Uterus (tissue), 4 donors: ENCODE measurements around the gene ADGRD1. TPM values are rescaled to one million over a fixed set of nuclear protein-coding genes. Genes with fewer than 3 reads are reported as not detected.
A peak's percentile ranks its signal among the peaks of the same experiment; 100 is the strongest.

Experiments
- DNase-seq, 2 donors: peaks; one replicate each; pipeline ENCODE4 v3.0.0-alpha.2; 2019 to 2020
- H3K27ac ChIP-seq, 2 donors: fragments of 200-600 bp; sonication (generic); 1 replicate in 1 of 2; 2 replicates in 1 of 2; pipeline ENCODE4 v1.5.1; 2016 to 2018
- H3K27me3 ChIP-seq, 2 donors: fragments of 200-600 bp; sonication (generic); one replicate each; pipeline ENCODE4 v1.5.1; 2018 to 2019; ENCODE audit warnings: control low read depth in 1 of 2
- H3K36me3 ChIP-seq, 2 donors: fragments of 200-600 bp; sonication (generic); one replicate each; pipeline ENCODE4 v1.5.1; 2019; ENCODE audit warnings: control low read depth in 1 of 2
- H3K4me1 ChIP-seq, 2 donors: fragments of 200-600 bp; sonication (generic); one replicate each; pipeline ENCODE4 v1.5.1; 2018 to 2019; ENCODE audit warnings: control low read depth in 1 of 2
- H3K4me3 ChIP-seq, 2 donors: fragments of 200-600 bp; sonication (generic); 1 replicate in 1 of 2; 2 replicates in 1 of 2; pipeline ENCODE4 v1.5.1; 2018 to 2019; ENCODE audit warnings: mild to moderate bottlenecking in 1 of 2
- H3K9me3 ChIP-seq, 2 donors: fragments of 200-600 bp; sonication (generic); one replicate each; pipeline ENCODE4 v1.5.1; 2019; ENCODE audit warnings: control low read depth in 1 of 2
- POLR2A ChIP-seq, 2 donors: fragments of 450-650 bp; IDR thresholded peaks; one replicate each; pipeline ENCODE4 v1.6.1; 2016; ENCODE audit warnings: antibody characterized with exemption in 2 of 2, mild to moderate bottlenecking in 1 of 2, moderate library complexity in 1 of 2
- intact Hi-C: fragments of 100-400 bp; cut with DNase I; formaldehyde crosslinking; loops from one replicate; pipeline ENCODE4 v1.15.1; 2023; ENCODE audit warnings: low total_unique reads
- total RNA-seq, 4 donors: library from RNA; depleted of rRNA in 3 of 4; stranded (reverse); fragments of >200 nt in 3 of 4; gene quantifications; one replicate each; pipeline versions ENCODE4 v1.1.0 to v1.2.4, GENCODE V29; 2014 to 2023
- TF ChIP-seq, protein P1 (sequence below), 4 experiments: fragments of 200-600 bp in 2 of 4; fragments of 450-650 bp in 2 of 4; sonication (generic) in 2 of 4; IDR thresholded peaks; one replicate each; pipeline ENCODE4 v1.5.1; 2016 to 2019; ENCODE audit warnings: antibody characterized with exemption in 4 of 4, mild to moderate bottlenecking in 2 of 4, moderate library complexity in 1 of 4
- donor health status: DM: yes; HTN: yes; CAD: no.

ADGRD1 gene
- total RNA-seq, 4 donors from 2014 or later = 13.5 to 89.9 (median 33.7) TPM

- TF ChIP-seq, protein P1, sequence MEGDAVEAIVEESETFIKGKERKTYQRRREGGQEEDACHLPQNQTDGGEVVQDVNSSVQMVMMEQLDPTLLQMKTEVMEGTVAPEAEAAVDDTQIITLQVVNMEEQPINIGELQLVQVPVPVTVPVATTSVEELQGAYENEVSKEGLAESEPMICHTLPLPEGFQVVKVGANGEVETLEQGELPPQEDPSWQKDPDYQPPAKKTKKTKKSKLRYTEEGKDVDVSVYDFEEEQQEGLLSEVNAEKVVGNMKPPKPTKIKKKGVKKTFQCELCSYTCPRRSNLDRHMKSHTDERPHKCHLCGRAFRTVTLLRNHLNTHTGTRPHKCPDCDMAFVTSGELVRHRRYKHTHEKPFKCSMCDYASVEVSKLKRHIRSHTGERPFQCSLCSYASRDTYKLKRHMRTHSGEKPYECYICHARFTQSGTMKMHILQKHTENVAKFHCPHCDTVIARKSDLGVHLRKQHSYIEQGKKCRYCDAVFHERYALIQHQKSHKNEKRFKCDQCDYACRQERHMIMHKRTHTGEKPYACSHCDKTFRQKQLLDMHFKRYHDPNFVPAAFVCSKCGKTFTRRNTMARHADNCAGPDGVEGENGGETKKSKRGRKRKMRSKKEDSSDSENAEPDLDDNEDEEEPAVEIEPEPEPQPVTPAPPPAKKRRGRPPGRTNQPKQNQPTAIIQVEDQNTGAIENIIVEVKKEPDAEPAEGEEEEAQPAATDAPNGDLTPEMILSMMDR (IDR thresholded peaks at IDR 0.05) = no peak
- no peak for TF ChIP-seq POLR2A (IDR thresholded peaks at IDR 0.05)
- no peak overlapping the region for H3K4me3 ChIP-seq
- peaks cover 6 to 7% of the 10 kb centered on the region in 2 donors for H3K4me1 ChIP-seq
- peak overlapping the region in 1 of 2 donors; percentile 21 for H3K27ac ChIP-seq
- H3K9me3 ChIP-seq = no peaks in the 10 kb centered on the region
- peak; percentile 61 to 69 for DNase-seq
- intact Hi-C loops = loop anchor here (10.0 kb wide), 1 partner anchor 218 kb away; no protein-coding TSS in a partner anchor
- no peaks in the 10 kb centered on the region for H3K27me3 ChIP-seq
- H3K36me3 ChIP-seq = no peaks in the 10 kb centered on the region
Measured at GRCh38 chr12:131133015-131133905, 179.6 kb downstream of the ADGRD1 start.

DNA sequence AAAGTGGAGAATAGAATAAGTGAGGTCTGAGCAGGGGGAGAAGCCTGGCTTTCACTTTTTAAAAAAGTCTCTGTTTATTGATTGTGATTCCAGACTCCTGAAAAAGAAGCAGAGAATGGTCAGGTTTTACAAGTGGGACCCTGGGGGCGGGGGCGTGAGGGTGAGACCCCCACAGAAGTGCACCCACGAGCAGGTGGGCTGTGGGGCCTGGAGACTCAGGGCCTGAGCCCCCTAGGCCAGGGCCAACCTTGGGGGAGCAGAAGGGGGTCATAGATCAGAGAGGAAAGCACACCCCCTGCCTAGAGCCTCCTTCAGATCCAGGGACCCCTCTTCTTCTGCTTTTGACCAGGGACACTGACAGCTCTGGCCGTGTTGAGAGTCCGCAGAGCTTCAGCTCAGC lies 180.3 kb downstream of the ADGRD1 start:
- intact Hi-C loops = loop anchor here (10.0 kb wide), 1 partner anchor 219 kb away; no protein-coding TSS in a partner anchor
- Histone ChIP-seq H3K27me3 (no peaks in the 10 kb centered on the region), H3K4me1 (peaks cover 6 to 7% of the 10 kb centered on the region in 2 donors), H3K36me3 (no peaks in the 10 kb centered on the region), H3K27ac (no peak overlapping the region), H3K9me3 (no peaks in the 10 kb centered on the region), H3K4me3 (no peak overlapping the region)
- no peak for DNase-seq
- TF ChIP-seq, protein P1 (IDR thresholded peaks at IDR 0.05) = no peak
- no peak for TF ChIP-seq POLR2A (IDR thresholded peaks at IDR 0.05)

- no peak for TF ChIP-seq POLR2A (IDR thresholded peaks at IDR 0.05)
- TF ChIP-seq, protein P1 (IDR thresholded peaks at IDR 0.05) = no peak
- Histone ChIP-seq H3K4me1 (peaks cover 6 to 7% of the 10 kb centered on the region in 2 donors), H3K4me3 (no peak overlapping the region), H3K27ac (no peak overlapping the region), H3K9me3 (no peaks in the 10 kb centered on the region), H3K27me3 (no peaks in the 10 kb centered on the region), H3K36me3 (no peaks in the 10 kb centered on the region)
- no peak for DNase-seq
- intact Hi-C loops = loop anchor here (10.0 kb wide), 1 partner anchor 220 kb away; no protein-coding TSS in a partner anchor
Measured at GRCh38 chr12:131134523-131135310, 181.0 kb downstream of the ADGRD1 start.

DNA sequence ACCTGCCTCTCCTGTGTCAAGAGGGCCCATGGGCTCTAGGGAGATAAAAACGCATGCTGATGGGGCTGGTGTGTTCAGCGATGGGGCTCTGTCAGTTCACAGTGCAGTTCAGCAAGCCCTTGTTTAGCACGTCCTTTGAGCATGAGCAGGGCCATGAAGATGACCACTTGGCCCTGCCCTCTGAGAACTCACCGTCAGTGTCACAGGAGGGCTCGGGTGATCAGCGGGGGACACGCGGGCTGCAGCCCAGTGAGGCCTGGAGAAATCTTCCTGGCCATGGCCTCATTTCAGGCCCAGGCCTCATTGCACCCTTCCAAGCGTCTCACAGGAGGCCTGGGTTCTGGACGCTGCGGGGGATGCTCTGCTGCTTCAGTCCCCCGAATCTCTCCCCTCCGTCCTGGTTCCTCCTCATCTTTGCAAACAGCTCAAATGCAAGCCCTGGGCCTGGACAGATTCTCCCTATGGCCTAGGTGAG lies 181.6 kb downstream of the ADGRD1 start:
- H3K27me3 ChIP-seq = no peaks in the 10 kb centered on the region
- H3K27ac ChIP-seq = no peak overlapping the region
- H3K36me3 ChIP-seq = no peaks in the 10 kb centered on the region
- H3K4me1 ChIP-seq = peaks cover 6 to 7% of the 10 kb centered on the region in 2 donors
- H3K4me3 ChIP-seq = no peak overlapping the region
- H3K9me3 ChIP-seq = no peaks in the 10 kb centered on the region
- intact Hi-C loops = loop anchor here (10.0 kb wide), 1 partner anchor 221 kb away; no protein-coding TSS in a partner anchor
- TF ChIP-seq, protein P1 (IDR thresholded peaks at IDR 0.05) = no peak
- no peak for TF ChIP-seq POLR2A (IDR thresholded peaks at IDR 0.05)
- DNase-seq = no peak
